Measurements from ENCODE around the gene FAM78B. TPM values are rescaled to one million over a fixed set of nuclear protein-coding genes. Genes with fewer than 3 reads are reported as not detected.
A peak's percentile ranks its signal among the peaks of the same experiment; 100 is the strongest.

The FAM78B gene
- total RNA-seq, 1 donor from 2014 or later = 1.0 TPM

GRCh38 chr1:166165661-166166328 lies 1.0 kb downstream of the FAM78B start:
- no peaks in the 10 kb centered on the region for H3K36me3 ChIP-seq (ENCODE audit: control insufficient read depth in 3 of 3, insufficient read depth in 3 of 3, low read length in 3 of 3)
- H3K27me3 ChIP-seq (ENCODE audit: control insufficient read depth in 3 of 3, insufficient read depth in 3 of 3, low read length in 3 of 3) = no peaks in the 10 kb centered on the region
- peak overlapping the region; percentile 30 to 76 (median 67) for H3K9ac ChIP-seq (ENCODE audit: low read depth in 1 of 3, low read length in 3 of 3)
- no peak overlapping the region for H3K27ac ChIP-seq (ENCODE audit: low read depth, low read length)
- H3K4me1 ChIP-seq (ENCODE audit: control insufficient read depth in 3 of 3, insufficient read depth in 3 of 3, low read length in 3 of 3) = peaks cover 15 to 20% (median 16%) of the 10 kb centered on the region in 3 donors
- no peaks in the 10 kb centered on the region for H3K9me3 ChIP-seq (ENCODE audit: control insufficient read depth in 3 of 3, low read length in 3 of 3)
- H3K4me3 ChIP-seq (ENCODE audit: low read length in 3 of 3) = peak overlapping the region; percentile 74 to 83 (median 82)

- no peak overlapping the region for H3K27ac ChIP-seq (ENCODE audit: low read depth, low read length)
- H3K27me3 ChIP-seq (ENCODE audit: control insufficient read depth in 3 of 3, insufficient read depth in 3 of 3, low read length in 3 of 3) = no peaks in the 10 kb centered on the region
- peak overlapping the region; percentile 30 to 76 (median 67) for H3K9ac ChIP-seq (ENCODE audit: low read depth in 1 of 3, low read length in 3 of 3)
- H3K9me3 ChIP-seq (ENCODE audit: control insufficient read depth in 3 of 3, low read length in 3 of 3) = no peaks in the 10 kb centered on the region
- peak overlapping the region; percentile 74 to 83 (median 82) for H3K4me3 ChIP-seq (ENCODE audit: low read length in 3 of 3)
- H3K36me3 ChIP-seq (ENCODE audit: control insufficient read depth in 3 of 3, insufficient read depth in 3 of 3, low read length in 3 of 3) = no peaks in the 10 kb centered on the region
- H3K4me1 ChIP-seq (ENCODE audit: control insufficient read depth in 3 of 3, insufficient read depth in 3 of 3, low read length in 3 of 3) = peaks cover 15 to 20% (median 16%) of the 10 kb centered on the region in 3 donors
These were observed 1.7 kb downstream of the FAM78B start for GRCh38 chr1:166164995-166165660.

GRCh38 chr1:166164646-166164994 lies 2.2 kb downstream of the FAM78B start:
- H3K9me3 ChIP-seq (ENCODE audit: control insufficient read depth in 3 of 3, low read length in 3 of 3) = no peaks in the 10 kb centered on the region
- no peak overlapping the region for H3K27ac ChIP-seq (ENCODE audit: low read depth, low read length)
- peak overlapping the region; percentile 45 to 76 (median 67) for H3K9ac ChIP-seq (ENCODE audit: low read depth in 1 of 3, low read length in 3 of 3)
- H3K36me3 ChIP-seq (ENCODE audit: control insufficient read depth in 3 of 3, insufficient read depth in 3 of 3, low read length in 3 of 3) = no peaks in the 10 kb centered on the region
- no peaks in the 10 kb centered on the region for H3K27me3 ChIP-seq (ENCODE audit: control insufficient read depth in 3 of 3, insufficient read depth in 3 of 3, low read length in 3 of 3)
- peaks cover 15 to 20% (median 16%) of the 10 kb centered on the region in 3 donors for H3K4me1 ChIP-seq (ENCODE audit: control insufficient read depth in 3 of 3, insufficient read depth in 3 of 3, low read length in 3 of 3)
- peak overlapping the region; percentile 64 to 83 (median 82) for H3K4me3 ChIP-seq (ENCODE audit: low read length in 3 of 3)

- no peaks in the 10 kb centered on the region for H3K27me3 ChIP-seq (ENCODE audit: control insufficient read depth in 3 of 3, insufficient read depth in 3 of 3, low read length in 3 of 3)
- no peaks in the 10 kb centered on the region for H3K9me3 ChIP-seq (ENCODE audit: control insufficient read depth in 3 of 3, low read length in 3 of 3)
- H3K9ac ChIP-seq (ENCODE audit: low read depth in 1 of 3, low read length in 3 of 3) = no peak overlapping the region
- H3K27ac ChIP-seq (ENCODE audit: low read depth, low read length) = no peak overlapping the region
- H3K4me1 ChIP-seq (ENCODE audit: control insufficient read depth in 3 of 3, insufficient read depth in 3 of 3, low read length in 3 of 3) = peaks cover 17 to 29% (median 27%) of the 10 kb centered on the region in 3 donors
- no peaks in the 10 kb centered on the region for H3K36me3 ChIP-seq (ENCODE audit: control insufficient read depth in 3 of 3, insufficient read depth in 3 of 3, low read length in 3 of 3)
- no peak overlapping the region for H3K4me3 ChIP-seq (ENCODE audit: low read length in 3 of 3)
These were observed 7.1 kb downstream of the FAM78B start for GRCh38 chr1:166159656-166160055.

- peaks cover 21 to 43% (median 33%) of the 10 kb centered on the region in 3 donors for H3K4me1 ChIP-seq (ENCODE audit: control insufficient read depth in 3 of 3, insufficient read depth in 3 of 3, low read length in 3 of 3)
- H3K27me3 ChIP-seq (ENCODE audit: control insufficient read depth in 3 of 3, insufficient read depth in 3 of 3, low read length in 3 of 3) = no peaks in the 10 kb centered on the region
- H3K27ac ChIP-seq (ENCODE audit: low read depth, low read length) = no peak overlapping the region
- H3K9me3 ChIP-seq (ENCODE audit: control insufficient read depth in 3 of 3, low read length in 3 of 3) = no peaks in the 10 kb centered on the region
- no peak overlapping the region for H3K4me3 ChIP-seq (ENCODE audit: low read length in 3 of 3)
- no peak overlapping the region for H3K9ac ChIP-seq (ENCODE audit: low read depth in 1 of 3, low read length in 3 of 3)
- no peaks in the 10 kb centered on the region for H3K36me3 ChIP-seq (ENCODE audit: control insufficient read depth in 3 of 3, insufficient read depth in 3 of 3, low read length in 3 of 3)
These were observed 10.1 kb downstream of the FAM78B start for GRCh38 chr1:166156674-166157073.

GRCh38 chr1:166155108-166155507 lies 11.7 kb downstream of the FAM78B start:
- no peak overlapping the region for H3K4me3 ChIP-seq (ENCODE audit: low read length in 3 of 3)
- no peak overlapping the region for H3K9ac ChIP-seq (ENCODE audit: low read depth in 1 of 3, low read length in 3 of 3)
- peaks cover 21 to 43% (median 33%) of the 10 kb centered on the region in 3 donors for H3K4me1 ChIP-seq (ENCODE audit: control insufficient read depth in 3 of 3, insufficient read depth in 3 of 3, low read length in 3 of 3)
- no peaks in the 10 kb centered on the region for H3K9me3 ChIP-seq (ENCODE audit: control insufficient read depth in 3 of 3, low read length in 3 of 3)
- H3K36me3 ChIP-seq (ENCODE audit: control insufficient read depth in 3 of 3, insufficient read depth in 3 of 3, low read length in 3 of 3) = no peaks in the 10 kb centered on the region
- no peaks in the 10 kb centered on the region for H3K27me3 ChIP-seq (ENCODE audit: control insufficient read depth in 3 of 3, insufficient read depth in 3 of 3, low read length in 3 of 3)
- H3K27ac ChIP-seq (ENCODE audit: low read depth, low read length) = no peak overlapping the region

GRCh38 chr1:166153525-166154314 lies 13.1 kb downstream of the FAM78B start:
- Histone ChIP-seq H3K27me3 (ENCODE audit: control insufficient read depth in 3 of 3, insufficient read depth in 3 of 3, low read length in 3 of 3) (no peaks in the 10 kb centered on the region), H3K9me3 (ENCODE audit: control insufficient read depth in 3 of 3, low read length in 3 of 3) (no peaks in the 10 kb centered on the region), H3K9ac (ENCODE audit: low read depth in 1 of 3, low read length in 3 of 3) (no peak overlapping the region), H3K27ac (ENCODE audit: low read depth, low read length) (no peak overlapping the region), H3K36me3 (ENCODE audit: control insufficient read depth in 3 of 3, insufficient read depth in 3 of 3, low read length in 3 of 3) (no peaks in the 10 kb centered on the region), H3K4me1 (ENCODE audit: control insufficient read depth in 3 of 3, insufficient read depth in 3 of 3, low read length in 3 of 3) (peaks cover 21 to 48% (median 33%) of the 10 kb centered on the region in 3 donors), H3K4me3 (ENCODE audit: low read length in 3 of 3) (no peak overlapping the region)

- Histone ChIP-seq H3K27me3 (ENCODE audit: control insufficient read depth in 3 of 3, insufficient read depth in 3 of 3, low read length in 3 of 3) (no peaks in the 10 kb centered on the region), H3K9me3 (ENCODE audit: control insufficient read depth in 3 of 3, low read length in 3 of 3) (no peaks in the 10 kb centered on the region), H3K27ac (ENCODE audit: low read depth, low read length) (no peak overlapping the region), H3K36me3 (ENCODE audit: control insufficient read depth in 3 of 3, insufficient read depth in 3 of 3, low read length in 3 of 3) (no peaks in the 10 kb centered on the region), H3K4me3 (ENCODE audit: low read length in 3 of 3) (no peak overlapping the region), H3K4me1 (ENCODE audit: control insufficient read depth in 3 of 3, insufficient read depth in 3 of 3, low read length in 3 of 3) (peaks cover 21 to 48% (median 33%) of the 10 kb centered on the region in 3 donors), H3K9ac (ENCODE audit: low read depth in 1 of 3, low read length in 3 of 3) (no peak overlapping the region)
These were observed 13.8 kb downstream of the FAM78B start for GRCh38 chr1:166152978-166153377.

- no peaks in the 10 kb centered on the region for H3K27me3 ChIP-seq (ENCODE audit: control insufficient read depth in 3 of 3, insufficient read depth in 3 of 3, low read length in 3 of 3)
- H3K4me1 ChIP-seq (ENCODE audit: control insufficient read depth in 3 of 3, insufficient read depth in 3 of 3, low read length in 3 of 3) = peaks cover 18 to 39% (median 28%) of the 10 kb centered on the region in 3 donors
- no peak overlapping the region for H3K27ac ChIP-seq (ENCODE audit: low read depth, low read length)
- no peaks in the 10 kb centered on the region for H3K36me3 ChIP-seq (ENCODE audit: control insufficient read depth in 3 of 3, insufficient read depth in 3 of 3, low read length in 3 of 3)
- no peak overlapping the region for H3K4me3 ChIP-seq (ENCODE audit: low read length in 3 of 3)
- no peak overlapping the region for H3K9ac ChIP-seq (ENCODE audit: low read depth in 1 of 3, low read length in 3 of 3)
- no peaks in the 10 kb centered on the region for H3K9me3 ChIP-seq (ENCODE audit: control insufficient read depth in 3 of 3, low read length in 3 of 3)
These were observed 15.0 kb downstream of the FAM78B start for GRCh38 chr1:166151804-166152203.

- no peak overlapping the region for H3K4me3 ChIP-seq (ENCODE audit: low read length in 3 of 3)
- H3K36me3 ChIP-seq (ENCODE audit: control insufficient read depth in 3 of 3, insufficient read depth in 3 of 3, low read length in 3 of 3) = no peaks in the 10 kb centered on the region
- H3K27ac ChIP-seq (ENCODE audit: low read depth, low read length) = no peak overlapping the region
- no peak overlapping the region for H3K9ac ChIP-seq (ENCODE audit: low read depth in 1 of 3, low read length in 3 of 3)
- H3K4me1 ChIP-seq (ENCODE audit: control insufficient read depth in 3 of 3, insufficient read depth in 3 of 3, low read length in 3 of 3) = peaks cover 0 to 12% (median 5%) of the 10 kb centered on the region in 3 donors
- H3K27me3 ChIP-seq (ENCODE audit: control insufficient read depth in 3 of 3, insufficient read depth in 3 of 3, low read length in 3 of 3) = no peaks in the 10 kb centered on the region
- H3K9me3 ChIP-seq (ENCODE audit: control insufficient read depth in 3 of 3, low read length in 3 of 3) = no peaks in the 10 kb centered on the region
These were observed 21.3 kb downstream of the FAM78B start for GRCh38 chr1:166145499-166145898.

All from skeletal muscle tissue (tissue), 4 donors.